NCI-H2029 (cell line): ENCODE measurements around the gene CHML.

Source experiments
- DNase-seq: peaks from one replicate; lab custom pipeline; 2025; lab: John Stamatoyannopoulos, UW

Gene CHML

DNA sequence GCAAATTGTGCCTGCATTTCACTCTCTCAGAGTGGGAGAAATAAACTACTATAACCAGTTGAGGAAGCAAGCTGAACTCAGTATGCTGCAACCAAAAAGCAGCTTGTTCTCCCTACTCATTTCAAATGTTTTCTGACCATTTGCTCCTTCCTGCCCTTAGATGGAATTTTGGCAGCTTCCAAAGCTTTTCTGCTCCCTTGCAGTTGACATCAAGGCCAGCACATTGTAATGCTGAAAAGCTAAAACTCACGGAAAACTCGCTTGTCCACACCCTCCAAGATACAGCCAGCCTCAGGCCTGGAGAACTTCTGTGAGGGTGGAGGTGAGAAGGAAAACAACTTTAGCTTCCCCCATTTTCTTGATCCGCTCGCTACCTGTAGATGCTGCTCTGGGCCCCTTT lies 5.0 kb upstream of the CHML start:
- DNase-seq, result no peak

DNA sequence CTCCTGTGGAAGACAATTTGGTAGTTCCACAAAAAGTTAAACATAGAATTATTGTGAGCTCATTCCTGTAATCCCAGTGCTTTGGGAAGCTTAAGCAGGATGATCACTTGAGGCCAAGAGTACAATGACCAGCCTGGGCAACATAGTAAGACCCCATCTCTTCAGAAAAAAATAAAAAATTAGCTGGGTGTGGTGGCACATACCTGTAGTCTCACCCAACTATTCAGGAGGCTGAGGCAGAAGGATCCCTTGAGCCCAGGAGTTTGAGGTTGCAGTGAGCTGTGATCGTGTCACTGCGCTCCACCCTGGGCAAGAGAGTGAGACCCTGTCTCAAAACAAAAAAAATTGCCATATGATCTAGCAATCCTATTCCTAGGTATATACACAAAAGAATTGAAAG lies 4.1 kb upstream of the CHML start:
- DNase-seq, result no peak

DNA sequence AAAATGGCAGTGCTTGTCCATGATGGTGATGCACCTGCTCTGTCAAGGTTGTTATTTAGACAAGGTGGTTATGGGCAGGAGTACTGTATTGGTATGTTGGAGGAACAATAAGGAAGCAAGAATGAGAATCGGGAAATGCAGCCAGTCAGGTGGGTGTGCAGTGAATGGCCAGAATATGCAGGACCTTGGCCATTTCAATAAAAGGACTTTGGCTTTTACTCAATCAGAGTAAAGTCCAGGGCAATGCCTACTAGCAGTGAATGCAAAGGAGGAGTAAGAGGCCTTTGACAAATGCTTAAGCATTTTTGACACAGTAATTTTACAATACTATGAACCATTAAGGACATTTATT lies 2.4 kb upstream of the CHML start:
- no peak for DNase-seq

DNA sequence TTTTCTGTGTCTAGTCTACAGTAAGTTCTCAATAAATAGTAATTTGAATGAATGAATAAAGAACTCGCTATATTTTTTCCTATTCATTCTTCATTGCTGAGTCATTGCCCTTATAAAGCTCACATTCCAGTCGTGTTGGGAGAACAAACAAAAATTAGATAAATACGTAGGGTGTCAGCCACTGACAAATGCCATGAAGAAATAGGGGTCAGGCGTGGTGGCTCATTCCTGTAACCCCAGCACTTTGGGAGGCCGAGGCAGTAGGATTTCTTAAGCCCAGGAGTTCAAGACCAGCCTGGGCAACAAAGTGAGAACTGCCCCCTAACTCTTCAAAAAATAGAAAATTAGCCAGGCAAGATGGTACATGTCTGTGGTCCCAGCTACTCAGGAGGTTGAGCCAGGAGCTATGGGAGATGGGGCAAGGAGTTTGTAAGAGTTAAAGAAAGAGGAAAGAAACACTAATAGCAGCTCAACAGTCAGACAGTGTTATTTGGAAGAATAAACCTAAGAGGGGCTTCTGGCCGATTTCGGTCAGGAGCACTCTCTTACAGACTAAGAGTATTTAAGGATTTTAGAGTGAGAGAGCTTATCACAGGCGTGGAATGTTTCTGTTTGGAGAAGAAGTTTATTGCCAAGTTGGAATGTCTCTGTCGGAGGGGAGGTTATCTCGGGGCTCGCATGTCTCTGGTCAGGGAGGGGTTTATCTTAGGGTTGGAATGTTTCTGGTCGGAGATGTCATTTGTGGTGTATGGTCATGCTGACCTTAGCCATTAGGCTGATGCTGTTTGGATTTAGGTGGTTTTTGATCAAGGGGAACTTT lies 1.8 kb upstream of the CHML start:
- no peak for DNase-seq

DNA sequence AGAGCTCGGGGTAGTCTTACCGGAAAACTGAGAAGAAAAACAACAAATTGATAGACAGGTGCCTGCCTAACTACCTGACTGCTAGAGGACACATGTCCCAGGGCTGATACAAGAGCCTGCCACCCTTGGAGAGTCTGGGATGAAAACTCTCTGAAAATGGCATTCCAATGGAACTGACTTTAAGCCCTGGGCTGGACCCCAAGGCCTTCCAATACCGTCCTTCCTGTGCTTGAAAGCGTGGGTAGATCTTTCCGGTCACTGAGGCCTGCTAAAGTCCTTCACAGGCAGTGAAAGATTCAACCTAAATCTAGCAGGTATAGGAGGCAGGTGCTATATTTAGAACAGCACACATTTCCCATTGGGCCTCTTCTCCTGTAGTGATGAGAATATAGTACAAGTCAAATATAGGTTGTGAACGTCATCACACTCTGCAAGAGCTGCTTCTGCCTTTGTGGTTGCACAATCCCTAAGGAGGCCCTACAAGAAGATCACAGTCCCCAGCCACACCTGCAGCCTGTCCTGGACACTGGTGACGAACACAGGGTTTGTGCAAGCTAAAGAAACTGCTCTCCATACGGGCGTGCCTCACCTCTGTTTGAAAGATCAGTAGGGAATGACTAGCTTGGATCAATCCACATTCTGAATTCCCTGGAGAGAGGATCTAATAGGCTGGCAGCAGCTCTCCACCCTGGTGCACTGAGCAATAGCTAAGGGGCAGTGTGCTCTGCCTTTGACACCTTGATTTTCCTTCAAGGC lies 876 bp upstream of the CHML start:
- DNase-seq, result no peak

DNA sequence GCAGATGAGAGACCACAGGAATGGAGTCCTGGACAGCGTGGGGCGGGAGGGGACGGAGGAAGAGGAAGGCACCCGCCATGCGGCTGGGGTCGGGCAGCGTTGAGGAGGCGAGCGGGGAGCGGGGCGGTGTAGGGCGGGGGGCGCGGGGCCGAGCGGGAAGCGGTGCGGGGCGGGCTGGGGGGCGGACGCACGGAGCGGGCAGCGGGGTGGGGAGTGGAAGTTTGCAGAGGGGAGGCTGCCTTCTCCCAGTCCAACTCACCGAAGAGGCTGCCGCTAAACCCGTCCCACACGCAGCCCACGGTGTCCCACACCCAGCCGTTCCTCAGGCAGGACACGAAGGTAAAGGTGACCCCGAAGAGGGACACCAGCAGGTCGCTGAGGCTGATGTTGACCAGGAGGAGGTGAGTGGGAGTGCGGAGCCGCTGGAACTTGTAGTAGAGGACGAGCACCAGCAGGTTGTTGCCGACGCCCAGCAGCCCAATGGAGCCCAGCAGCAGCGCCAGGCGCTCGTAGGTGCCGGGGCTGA lies 483 bp downstream of the CHML start:
- DNase-seq, result no peak

DNA sequence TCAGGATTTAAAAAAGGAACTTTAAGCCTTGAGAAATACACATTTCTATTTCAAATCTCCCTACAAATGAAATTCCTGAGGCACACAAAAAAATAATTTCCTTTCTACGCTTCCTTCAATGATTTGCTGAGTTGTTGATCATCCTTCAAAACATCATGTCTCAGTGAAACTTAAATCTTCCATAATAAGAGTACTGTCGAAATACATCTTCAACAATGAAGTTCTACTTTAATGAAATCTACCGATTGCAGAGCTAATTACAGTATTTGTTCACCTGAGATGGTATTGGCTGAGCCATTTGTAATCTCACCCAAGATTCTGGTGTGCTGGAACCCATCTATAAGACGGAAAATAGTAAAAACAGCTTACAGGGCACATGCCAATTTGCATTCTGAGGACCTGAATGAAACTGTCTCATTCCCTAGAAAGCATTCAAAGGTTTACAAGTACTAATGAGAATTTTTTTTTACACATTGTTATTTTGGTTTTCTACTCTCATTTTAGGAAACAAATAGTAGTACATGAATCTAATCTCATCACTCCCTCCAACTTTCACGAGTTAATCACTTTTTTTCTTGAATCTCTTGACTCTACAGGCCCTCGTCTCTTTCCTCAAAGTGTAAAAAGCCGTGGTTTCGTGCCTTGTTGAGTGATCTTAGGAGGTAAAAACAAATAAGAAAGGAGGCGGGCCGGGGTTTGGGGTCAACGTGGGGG lies 1.1 kb downstream of the CHML start:
- DNase-seq, result no peak

DNA sequence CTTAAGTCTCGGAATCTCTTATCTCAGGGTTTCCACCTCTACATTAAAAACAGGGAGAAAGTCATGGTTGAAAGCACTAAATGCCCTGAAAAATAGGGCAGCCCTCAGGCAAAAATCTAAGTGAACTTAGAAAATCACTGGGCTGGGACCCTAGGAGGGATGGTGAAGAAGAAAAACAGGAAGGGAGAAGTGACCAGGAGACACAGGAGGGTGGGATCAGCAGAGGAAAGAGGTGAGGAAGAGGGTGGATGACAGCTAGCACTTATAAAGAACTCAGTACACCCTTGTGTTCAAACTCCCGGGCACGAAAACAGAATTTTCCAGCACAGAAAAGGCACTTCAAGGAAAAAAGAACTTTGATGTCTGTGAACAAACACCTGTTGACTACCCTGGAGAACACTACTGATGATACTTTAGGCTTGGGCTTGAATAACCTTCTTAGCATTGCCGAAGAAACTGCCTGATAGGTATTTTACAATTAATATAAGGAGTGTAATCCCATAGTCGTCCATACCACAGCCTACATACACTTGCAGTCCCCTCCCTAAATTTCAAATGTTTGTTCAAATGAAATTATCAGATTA lies 2.0 kb downstream of the CHML start:
- no peak for DNase-seq

DNA sequence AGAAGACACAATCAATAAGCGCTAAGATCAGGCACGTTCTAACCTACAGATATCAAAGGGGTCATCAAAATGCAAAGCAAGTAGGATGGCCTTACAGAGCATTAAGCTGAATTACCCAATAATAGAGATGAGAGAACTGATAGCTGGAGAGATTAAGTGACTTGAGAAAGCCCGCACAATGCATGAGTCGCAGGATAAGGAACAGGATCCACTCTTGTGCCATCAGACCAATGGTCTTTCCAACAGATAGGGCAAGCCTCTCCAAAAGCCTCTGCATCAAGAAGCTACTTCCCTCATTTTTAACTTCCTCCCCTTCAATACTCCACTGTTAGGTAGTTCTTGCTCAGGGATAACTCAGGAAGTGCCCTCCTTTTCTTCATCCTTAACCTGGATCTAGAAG lies 2.6 kb downstream of the CHML start:
- DNase-seq, result no peak

DNA sequence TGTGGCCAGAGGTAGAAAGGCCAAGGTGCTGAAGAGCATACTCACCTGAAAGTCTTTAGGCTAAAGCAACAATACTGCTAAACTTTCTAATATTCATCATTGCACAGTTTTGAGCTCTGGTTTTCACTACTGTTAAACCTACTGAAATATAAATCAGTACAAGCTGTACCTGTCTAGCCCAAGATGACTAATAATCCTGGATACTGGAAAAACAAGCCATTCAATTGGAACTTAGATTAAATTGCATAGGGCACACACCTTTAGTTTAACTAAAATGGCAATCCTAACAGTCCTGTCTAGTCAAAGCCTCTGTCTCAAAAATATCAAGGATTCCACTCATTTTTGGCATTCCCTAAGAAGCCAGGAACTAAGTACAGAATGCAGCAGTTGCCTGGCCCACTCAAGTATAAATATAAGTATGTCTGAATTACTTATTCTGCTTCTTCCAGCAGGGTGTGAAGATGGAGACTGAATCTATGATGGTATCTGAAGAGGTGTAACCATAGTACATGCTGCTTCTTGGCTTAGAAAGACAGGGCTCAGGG lies 3.1 kb downstream of the CHML start:
- DNase-seq, result no peak

DNA sequence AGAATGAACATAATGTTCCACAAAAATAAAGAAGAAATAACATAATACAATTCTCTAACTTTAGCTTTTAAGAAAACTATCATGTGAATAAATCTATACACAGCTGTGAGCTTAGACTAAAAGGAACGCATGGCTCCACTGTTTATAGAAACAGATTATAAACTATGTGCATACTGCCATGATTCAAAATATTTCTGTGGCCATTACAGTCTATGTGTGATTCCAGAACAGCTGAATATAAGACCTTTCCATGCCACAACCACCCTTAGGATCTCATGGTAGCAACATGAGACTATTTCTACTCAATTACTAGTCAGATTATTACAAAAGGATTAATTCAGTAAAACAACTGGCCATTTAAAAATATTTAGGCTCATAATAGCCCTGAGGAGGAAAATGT lies 3.9 kb downstream of the CHML start:
- no peak for DNase-seq

DNA sequence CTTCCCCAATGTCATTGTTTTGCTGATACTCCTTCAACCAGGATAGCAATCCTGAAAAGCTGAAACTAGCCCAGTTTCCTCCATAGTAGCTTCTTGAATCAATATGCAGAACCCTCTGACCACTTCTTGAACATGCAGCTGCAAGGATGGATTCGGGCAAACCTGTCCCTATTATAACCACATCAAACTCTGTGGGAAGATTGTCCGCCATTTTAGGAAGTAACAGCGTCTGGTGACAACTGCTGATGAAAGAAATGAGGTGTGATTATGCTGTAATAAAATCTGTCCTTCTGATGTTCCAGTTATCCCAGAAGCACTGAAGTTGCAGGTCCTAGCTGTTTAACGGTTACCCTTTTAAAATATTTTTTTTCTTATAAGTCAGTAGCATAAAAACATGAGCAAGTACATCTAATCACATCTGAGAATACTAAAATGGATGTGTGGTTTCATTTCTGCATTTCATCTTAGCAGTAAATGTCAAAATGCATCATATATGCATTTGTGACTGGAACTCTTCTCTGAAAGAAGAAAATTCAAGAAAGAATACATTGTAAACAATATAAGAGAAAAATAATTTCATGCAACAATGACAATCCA lies 4.5 kb downstream of the CHML start:
- DNase-seq, result no peak

DNA sequence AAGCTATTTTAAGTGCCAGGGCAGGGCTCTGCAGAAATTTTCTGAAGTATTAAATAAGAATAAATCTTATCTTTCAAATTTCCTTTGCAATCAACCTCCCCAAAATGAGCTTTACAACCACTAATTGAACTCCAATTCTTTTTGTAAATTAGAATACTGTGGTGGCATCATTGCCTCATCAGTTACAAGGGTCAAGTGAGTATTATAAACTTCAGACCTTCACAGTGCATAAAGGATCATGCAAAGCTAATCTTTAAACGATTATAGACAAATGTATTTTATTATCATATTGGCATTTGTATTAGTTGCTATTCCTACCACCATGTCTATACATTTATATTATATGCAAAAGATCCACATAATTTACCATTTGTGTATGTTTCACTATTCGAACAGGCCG lies 7.2 kb downstream of the CHML start:
- no peak for DNase-seq

DNA sequence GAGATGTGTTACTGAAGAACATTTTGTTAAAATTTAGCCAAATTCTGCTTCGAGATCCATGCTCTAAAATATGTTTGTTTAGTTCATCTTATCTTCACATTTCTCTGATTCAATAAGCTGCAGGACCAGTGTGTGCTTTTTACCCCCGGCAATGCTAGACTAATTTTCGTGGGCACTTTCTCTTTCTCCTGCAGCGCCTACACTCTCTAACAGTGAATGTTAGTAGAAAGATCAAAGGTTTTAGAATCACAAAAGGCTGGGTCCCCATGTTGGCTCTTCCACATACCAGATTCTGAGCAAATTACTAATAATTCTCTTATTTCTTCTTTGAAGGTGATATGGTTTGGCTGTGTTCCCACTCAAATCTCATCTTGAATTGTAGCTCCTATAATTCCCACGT lies 8.5 kb downstream of the CHML start:
- DNase-seq, result no peak

DNA sequence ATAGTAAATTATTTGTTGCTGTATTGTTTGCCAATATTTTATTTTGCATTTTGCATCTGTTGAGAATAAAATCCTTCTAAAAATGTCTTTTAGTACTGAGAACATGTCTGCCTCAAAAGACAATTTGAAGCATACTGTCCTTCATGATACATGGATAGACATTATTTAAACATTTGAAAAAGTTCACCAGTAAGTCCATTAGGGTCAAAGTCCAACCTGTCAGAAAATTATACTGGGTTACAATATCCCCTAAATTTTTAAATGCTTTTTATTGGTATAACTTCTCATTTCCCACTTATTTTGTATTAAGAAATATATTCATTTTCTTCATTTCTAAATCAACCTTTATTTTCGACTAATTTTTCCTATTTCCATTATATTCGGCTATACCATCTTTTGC lies 9.3 kb downstream of the CHML start:
- no peak for DNase-seq

DNA sequence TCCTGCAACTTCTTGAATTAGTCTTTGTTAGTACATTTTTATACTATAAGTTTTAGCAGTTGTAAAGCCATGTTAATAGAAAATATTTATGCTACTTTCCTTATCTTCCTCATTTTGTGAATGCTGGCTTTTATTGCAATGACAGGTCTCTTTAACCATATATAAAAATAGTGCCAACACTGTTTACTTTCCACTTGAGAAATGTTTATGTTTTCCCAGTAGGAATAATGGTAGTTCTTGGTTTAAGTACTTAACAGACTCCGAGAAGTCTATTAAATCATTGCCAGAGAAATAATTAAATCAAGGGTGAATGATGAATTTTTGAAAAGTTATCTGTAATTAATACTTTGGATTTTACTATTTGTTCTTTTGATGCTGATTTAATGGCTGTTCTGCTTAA lies 9.7 kb downstream of the CHML start:
- DNase-seq, result no peak

DNA sequence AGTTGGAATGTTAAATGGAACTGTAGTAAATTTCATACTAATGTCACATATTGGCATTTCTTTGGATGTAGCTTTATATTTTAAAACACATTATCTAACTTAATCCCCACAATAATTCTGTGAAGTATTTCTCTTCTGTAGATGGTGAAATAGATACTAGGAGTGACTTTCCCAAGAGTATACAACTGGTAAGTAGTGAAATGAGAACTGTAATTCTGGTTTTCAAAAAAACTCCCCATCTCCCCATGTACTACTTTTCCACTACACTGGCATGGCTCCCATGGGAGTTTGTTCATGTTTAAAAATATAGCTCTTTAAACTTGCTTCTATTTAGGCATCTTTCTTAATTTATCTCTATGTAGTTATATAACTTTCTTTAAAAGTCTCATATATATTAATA lies 10.2 kb downstream of the CHML start:
- DNase-seq, result no peak

DNA sequence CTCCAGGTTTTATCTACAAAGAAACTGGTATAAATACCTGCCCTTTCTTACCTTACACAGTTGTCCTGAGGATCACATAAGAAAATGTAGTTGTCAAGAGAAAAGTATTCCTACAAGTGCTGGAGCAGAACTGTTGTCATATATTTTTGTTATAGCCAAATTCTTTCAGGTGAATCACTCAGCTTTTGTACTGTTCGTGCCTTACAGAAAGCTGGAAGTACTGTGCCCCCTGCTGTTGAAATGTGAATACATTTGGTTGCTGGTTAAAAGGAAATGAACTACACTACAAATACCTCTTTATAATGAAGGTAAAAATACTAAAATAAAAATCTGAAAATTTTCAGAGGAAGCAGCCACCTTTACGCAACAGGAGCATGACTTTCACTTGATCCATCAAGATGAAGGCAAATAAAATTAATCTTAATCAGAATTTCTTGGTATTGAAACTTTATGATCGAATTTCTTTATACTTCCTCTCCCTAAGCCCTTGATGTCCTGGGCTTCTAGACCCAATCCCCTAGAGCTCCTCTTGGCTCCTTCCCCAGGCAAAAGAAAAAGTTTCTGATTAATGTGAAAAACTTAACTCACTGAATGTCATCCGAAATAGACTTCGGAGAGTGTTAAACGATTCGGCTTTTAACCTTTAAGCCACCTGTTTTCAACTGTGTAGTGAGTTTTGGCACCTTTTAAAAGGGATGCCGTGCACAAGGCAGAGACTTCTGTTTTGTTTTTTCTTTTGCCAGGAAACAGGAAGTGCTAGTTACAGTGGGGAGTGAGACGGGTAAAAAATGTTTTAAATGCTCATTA lies 12.5 kb downstream of the CHML start:
- peak; percentile 11 for DNase-seq

DNA sequence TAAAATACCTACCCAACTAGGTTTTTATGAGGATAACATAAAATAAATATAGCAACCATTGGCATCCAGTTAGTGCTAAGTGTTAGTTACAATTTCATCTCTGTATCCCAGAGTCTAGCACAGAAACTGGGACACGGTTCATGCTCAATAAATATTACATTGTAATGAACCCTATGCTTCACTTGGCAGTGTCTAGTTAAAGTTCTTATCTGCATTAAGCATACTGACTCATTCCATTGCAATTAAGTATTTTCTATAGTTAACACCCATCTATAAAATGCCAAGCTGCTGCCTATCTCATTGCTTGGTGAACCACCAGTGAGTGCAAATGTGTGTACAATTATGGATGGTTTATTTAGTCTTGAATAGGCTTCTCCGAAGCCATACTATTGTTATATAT lies 15.2 kb downstream of the CHML start:
- DNase-seq, result no peak

DNA sequence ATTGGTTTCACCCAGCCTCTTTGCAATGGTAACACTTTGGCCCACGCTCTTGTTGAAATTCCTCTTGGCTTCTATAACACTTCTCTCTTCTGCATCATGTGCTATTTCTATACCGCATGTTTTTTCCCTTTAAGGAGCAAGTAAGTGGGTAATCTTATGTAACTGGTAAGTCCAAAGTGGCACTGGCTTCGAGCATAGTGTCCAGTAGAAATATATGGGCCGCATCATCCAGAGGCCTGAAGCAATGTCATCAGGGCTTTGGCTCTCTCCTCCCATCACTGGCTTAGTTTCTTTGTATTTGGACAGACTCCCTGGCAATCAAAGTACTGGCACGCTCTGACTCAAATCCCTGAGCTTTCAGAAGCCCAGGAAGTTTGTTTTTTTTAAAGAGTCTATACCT lies 17.5 kb downstream of the CHML start:
- DNase-seq, result no peak

DNA sequence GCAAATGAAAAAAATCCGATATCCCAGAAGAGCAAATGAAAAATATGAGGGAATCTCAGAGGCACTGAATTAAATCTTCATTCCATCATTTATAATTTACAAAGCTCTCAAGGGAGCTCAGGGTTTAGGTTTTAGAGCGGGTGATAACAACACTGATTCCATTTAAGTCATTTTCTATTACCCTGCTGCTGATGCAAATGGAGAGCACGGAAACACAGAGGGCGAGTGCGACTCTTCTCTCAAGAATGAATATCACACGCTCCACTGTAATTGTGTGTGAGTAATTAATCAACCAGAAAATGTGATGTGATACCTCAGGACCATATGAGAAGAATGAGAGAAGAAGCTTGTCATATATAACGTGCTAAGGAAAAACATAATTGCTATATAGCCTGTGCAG lies 22.7 kb downstream of the CHML start:
- DNase-seq, result no peak
